ENCODE measurements around the gene HOXB13. TPM values are rescaled to one million over a fixed set of nuclear protein-coding genes. Genes with fewer than 3 reads are reported as not detected.

Gene HOXB13
- total and polyA plus RNA-seq, 2 experiments from 2014 or later: not detected

GRCh38 chr17:48748718-48749566, 20.4 kb upstream of the HOXB13 start:
- peaks cover 100% of the 10 kb centered on the region for H3K27me3 ChIP-seq (ENCODE audit: insufficient read depth)

DNA sequence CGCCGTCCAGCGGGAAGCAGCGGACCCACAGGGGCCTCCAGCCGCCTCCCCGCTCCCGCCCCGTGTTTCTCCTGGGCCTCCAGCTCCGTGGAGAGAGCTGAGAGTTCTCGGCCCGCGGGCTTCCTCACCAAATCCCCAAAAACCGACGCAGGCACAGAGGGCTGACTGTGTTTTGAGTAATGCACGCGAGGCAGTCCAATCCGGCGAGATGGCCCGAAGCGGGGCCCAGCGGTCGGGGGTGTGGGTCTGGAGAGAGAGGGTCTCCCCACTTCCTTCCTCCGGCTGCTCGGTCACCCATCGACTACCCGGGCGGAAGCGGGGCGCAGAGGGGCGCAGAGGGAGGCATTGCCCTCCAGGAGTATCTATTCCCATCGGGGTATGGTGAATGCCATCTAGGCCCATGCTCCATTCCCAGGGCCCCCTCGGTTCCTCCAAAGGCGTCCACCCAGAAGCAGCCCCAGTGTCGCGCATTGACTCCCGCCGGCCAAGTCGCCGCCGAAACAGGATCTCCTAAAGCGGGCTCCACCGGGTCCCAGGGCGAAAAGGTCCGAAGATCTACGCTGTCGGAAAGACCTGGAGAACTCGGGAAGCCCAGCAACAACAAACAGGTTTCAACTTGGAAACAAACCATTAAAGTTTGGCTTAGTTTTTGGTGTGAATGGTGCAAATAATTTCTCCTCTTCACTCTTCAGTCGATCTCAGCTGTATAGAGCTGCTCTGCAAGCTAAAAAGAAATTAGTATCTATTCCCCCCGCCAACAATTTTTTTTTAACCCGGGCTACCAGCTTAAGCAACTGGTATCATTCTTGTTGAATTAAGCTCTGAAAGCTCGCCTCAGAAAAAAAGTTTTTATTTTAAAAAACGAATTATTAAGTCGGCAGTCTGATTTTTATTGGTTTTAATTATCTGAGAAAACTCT, 19.2 kb upstream of the HOXB13 start:
- Histone ChIP-seq H3K4me2 (peak overlapping the region; percentile 62), H3K27me3 (ENCODE audit: insufficient read depth) (peaks cover 100% of the 10 kb centered on the region), H3K4me1 (ENCODE audit: insufficient read depth) (peaks cover 30% of the 10 kb centered on the region), H3K79me2 (replicated peaks; ENCODE audit: insufficient read depth) (no peaks in the 10 kb centered on the region), H3F3A (replicated peaks; ENCODE audit: low read depth) (peaks cover 32% of the 10 kb centered on the region), H2AFZ (no peak overlapping the region), H4K20me1 (replicated peaks; ENCODE audit: insufficient read depth) (peaks cover 58% of the 10 kb centered on the region), H3K27ac (ENCODE audit: low read depth) (no peak overlapping the region), H3K36me3 (ENCODE audit: insufficient read depth) (no peaks in the 10 kb centered on the region; the same call in 1 of the 2 replicates), H3K4me3 (0 out of 2 replicates have a peak overlapping the region, but pooled peaks have one; percentile 28), H3K9me2 (ENCODE audit: insufficient read depth) (no peaks in the 10 kb centered on the region)
- Mint-ChIP-seq H3K4me1 (peaks cover 17% of the 10 kb centered on the region), H3K4me3 (no peak overlapping the region), H3K36me3 (ENCODE audit: low read depth) (no peaks in the 10 kb centered on the region), H3K9me3 (no peaks in the 10 kb centered on the region), H3K27me3 (ENCODE audit: insufficient read depth, low read depth, poor library complexity) (peaks cover 99% of the 10 kb centered on the region), H3K27ac (no peak overlapping the region)
- DNase-seq (ENCODE audit: low spot score) (peak; percentile 64), ATAC-seq (peak; percentile 18)
- no peak for TF ChIP-seq ZNF462 (CRISPR knock-in tag; IDR thresholded peaks at IDR 0.05)

More at GRCh38 chr17:48748718-48749566, 20.4 kb upstream of the HOXB13 start:
- no peak overlapping the region for H3K4me2 ChIP-seq
- H3F3A ChIP-seq (replicated peaks; ENCODE audit: low read depth): peaks cover 30% of the 10 kb centered on the region
- DNase-seq (ENCODE audit: low spot score) (no peak), ATAC-seq (no peak)
- Mint-ChIP-seq H3K27ac (no peak overlapping the region), H3K36me3 (ENCODE audit: low read depth) (no peaks in the 10 kb centered on the region), H3K27me3 (ENCODE audit: insufficient read depth, low read depth, poor library complexity) (peaks cover 99% of the 10 kb centered on the region), H3K4me1 (peaks cover 23% of the 10 kb centered on the region), H3K9me3 (0 out of 3 replicates have a peak, but pooled peaks cover 5% of the 10 kb centered on the region), H3K4me3 (no peak overlapping the region)
- H3K4me1 ChIP-seq (ENCODE audit: insufficient read depth): peaks cover 37% of the 10 kb centered on the region
- H2AFZ ChIP-seq: no peak overlapping the region
- no peak overlapping the region for H3K27ac ChIP-seq (ENCODE audit: low read depth)
- H3K79me2 ChIP-seq (replicated peaks; ENCODE audit: insufficient read depth): no peaks in the 10 kb centered on the region
- no peak for TF ChIP-seq EZH2phosphoT487 (IDR thresholded peaks at IDR 0.05; ENCODE audit: unreplicated experiment)
- TF ChIP-seq CTCF (conservative IDR thresholded peaks at IDR 0.05; ENCODE audit: low read depth in 2 of 2): no peak
- peak; percentile 78 for TF ChIP-seq EZH2 (IDR thresholded peaks at IDR 0.05; ENCODE audit: low read depth, unreplicated experiment)
- H3K4me3 ChIP-seq: no peak overlapping the region
- peaks cover 66% of the 10 kb centered on the region for H4K20me1 ChIP-seq (replicated peaks; ENCODE audit: insufficient read depth)
- H3K9me2 ChIP-seq (ENCODE audit: insufficient read depth): no peaks in the 10 kb centered on the region
- H3K36me3 ChIP-seq (ENCODE audit: insufficient read depth): no peaks in the 10 kb centered on the region; the same call in 1 of the 2 replicates

Data from GM23338 (cell line).